Stomach smooth muscle (tissue), 2 donors: ENCODE data around the gene RENBP.

ENCODE experiments used
- H3K27ac ChIP-seq: one replicate; pipeline ENCODE4 v1.7.0; 2013; ENCODE audit warnings: mild to moderate bottlenecking, low read length, inconsistent platforms
- H3K27me3 ChIP-seq, 2 donors: one replicate each; pipeline ENCODE4 v1.7.0; 2013; ENCODE audit warnings: low read length in 2 of 2; ENCODE audit not compliant: insufficient read depth in 2 of 2, control insufficient read depth in 1 of 2
- H3K36me3 ChIP-seq, 2 donors: one replicate each; pipeline ENCODE4 v1.7.0; 2013; ENCODE audit warnings: low read length in 2 of 2; ENCODE audit not compliant: control insufficient read depth in 2 of 2, insufficient read depth in 2 of 2
- H3K4me1 ChIP-seq: one replicate; pipeline ENCODE4 v1.7.0; 2013; ENCODE audit warnings: low read length; ENCODE audit not compliant: control insufficient read depth, insufficient read depth
- H3K4me3 ChIP-seq, 2 donors: one replicate each; pipeline ENCODE4 v1.7.0; 2013; ENCODE audit warnings: low read length in 2 of 2
- H3K9ac ChIP-seq, 2 donors: one replicate each; pipeline ENCODE4 v1.7.0; 2013; ENCODE audit warnings: low read length in 2 of 2, mild to moderate bottlenecking in 1 of 2
- H3K9me3 ChIP-seq, 2 donors: one replicate each; pipeline ENCODE4 v1.7.0; 2013; ENCODE audit warnings: low read length in 2 of 2; ENCODE audit not compliant: control insufficient read depth in 2 of 2
- donor health status: healthy.
- donor health status: Pancreatic carcinoma.

RENBP gene

GRCh38 chrX:153903991-153904957 is 40.2 kb downstream of the RENBP start, which contains the start of gene AVPR2:
Gene AVPR2, plus strand, starts transcription at chrX:153904673. Its CDS starts 473 bp downstream, at chrX:153905146.
- Histone ChIP-seq H3K36me3 (no peaks in the 10 kb centered on the region), H3K4me1 (peaks cover 10% of the 10 kb centered on the region), H3K27ac (no peak within 1 kb of the TSS), H3K9me3 (no peaks in the 10 kb centered on the region), H3K9ac (no peak within 1 kb of the TSS), H3K27me3 (peaks cover 0 to 10% of the 10 kb centered on the region in 2 donors), H3K4me3 (no peak within 1 kb of the TSS)

DNA sequence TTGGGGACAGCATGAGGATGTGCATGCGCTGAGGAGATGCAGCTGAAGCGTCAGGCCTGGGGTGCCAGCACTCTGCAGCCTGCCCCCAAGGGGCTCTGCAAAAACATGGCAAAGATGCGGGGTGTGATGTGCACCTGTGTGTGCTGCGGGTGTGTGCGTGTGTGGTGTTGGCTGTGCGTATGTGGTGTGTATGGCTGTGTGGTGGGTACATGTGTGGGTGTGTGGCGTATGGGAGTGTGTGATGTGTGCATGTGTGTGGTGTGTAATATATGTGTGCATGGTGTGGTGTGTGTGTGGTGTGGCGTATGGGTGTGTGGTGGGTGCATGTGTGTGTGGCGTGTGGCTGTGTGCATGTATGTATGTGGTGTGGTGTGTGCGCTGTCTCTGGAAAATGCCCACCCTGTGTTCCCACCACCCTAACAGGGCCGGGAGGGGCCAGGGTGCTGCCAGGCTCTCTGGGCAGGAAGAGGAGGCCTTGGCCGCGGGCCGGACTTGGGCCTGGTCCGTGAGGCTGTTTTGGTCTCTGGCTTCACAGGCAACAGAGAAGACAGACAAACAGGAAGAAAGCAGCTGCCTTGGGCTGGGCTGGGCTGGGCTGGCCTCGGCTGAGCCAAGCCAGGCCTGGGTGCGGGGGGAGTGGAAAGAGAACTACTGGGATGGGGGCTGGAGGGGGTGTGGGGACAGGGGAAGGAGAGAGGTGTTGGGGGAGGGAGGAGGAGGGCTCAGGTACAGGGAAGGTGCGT is 41.0 kb downstream of the RENBP start:
- Histone ChIP-seq H3K27me3 (peaks cover 0 to 4% of the 10 kb centered on the region in 2 donors), H3K9ac (no peak overlapping the region), H3K4me1 (peaks cover 10% of the 10 kb centered on the region), H3K9me3 (no peaks in the 10 kb centered on the region), H3K4me3 (no peak overlapping the region), H3K27ac (no peak overlapping the region), H3K36me3 (no peaks in the 10 kb centered on the region)

GRCh38 chrX:153902385-153902784 is 42.1 kb downstream of the RENBP start:
- H3K9me3 ChIP-seq: no peaks in the 10 kb centered on the region
- peaks cover 0 to 4% of the 10 kb centered on the region in 2 donors for H3K27me3 ChIP-seq
- no peaks in the 10 kb centered on the region for H3K36me3 ChIP-seq
- no peak overlapping the region for H3K4me3 ChIP-seq
- H3K4me1 ChIP-seq: peaks cover 10% of the 10 kb centered on the region
- H3K9ac ChIP-seq: no peak overlapping the region
- H3K27ac ChIP-seq: no peak overlapping the region

DNA sequence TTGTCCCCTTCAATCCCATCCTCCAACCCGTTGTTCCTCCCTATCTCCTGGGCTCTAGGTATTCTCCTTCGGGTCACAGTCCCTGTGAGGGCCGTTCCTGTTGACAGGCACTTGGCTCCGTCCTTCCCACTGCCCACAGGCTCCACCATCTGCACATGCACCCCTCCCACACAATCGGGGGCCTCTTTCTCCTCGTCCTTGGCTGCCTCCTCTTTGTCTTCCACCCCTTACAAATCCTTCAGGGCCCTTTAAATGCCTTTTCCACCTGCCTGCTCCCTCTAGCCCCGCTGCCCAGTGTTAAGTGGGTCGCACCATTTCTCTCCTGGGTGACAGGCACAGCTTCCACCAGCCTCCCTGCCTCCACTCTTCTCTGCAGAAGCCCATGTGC is 42.7 kb downstream of the RENBP start:
- no peaks in the 10 kb centered on the region for H3K36me3 ChIP-seq
- H3K9me3 ChIP-seq: no peaks in the 10 kb centered on the region
- no peak overlapping the region for H3K9ac ChIP-seq
- H3K27me3 ChIP-seq: peaks cover 0 to 4% of the 10 kb centered on the region in 2 donors
- peaks cover 10% of the 10 kb centered on the region for H3K4me1 ChIP-seq
- no peak overlapping the region for H3K27ac ChIP-seq
- H3K4me3 ChIP-seq: no peak overlapping the region

DNA sequence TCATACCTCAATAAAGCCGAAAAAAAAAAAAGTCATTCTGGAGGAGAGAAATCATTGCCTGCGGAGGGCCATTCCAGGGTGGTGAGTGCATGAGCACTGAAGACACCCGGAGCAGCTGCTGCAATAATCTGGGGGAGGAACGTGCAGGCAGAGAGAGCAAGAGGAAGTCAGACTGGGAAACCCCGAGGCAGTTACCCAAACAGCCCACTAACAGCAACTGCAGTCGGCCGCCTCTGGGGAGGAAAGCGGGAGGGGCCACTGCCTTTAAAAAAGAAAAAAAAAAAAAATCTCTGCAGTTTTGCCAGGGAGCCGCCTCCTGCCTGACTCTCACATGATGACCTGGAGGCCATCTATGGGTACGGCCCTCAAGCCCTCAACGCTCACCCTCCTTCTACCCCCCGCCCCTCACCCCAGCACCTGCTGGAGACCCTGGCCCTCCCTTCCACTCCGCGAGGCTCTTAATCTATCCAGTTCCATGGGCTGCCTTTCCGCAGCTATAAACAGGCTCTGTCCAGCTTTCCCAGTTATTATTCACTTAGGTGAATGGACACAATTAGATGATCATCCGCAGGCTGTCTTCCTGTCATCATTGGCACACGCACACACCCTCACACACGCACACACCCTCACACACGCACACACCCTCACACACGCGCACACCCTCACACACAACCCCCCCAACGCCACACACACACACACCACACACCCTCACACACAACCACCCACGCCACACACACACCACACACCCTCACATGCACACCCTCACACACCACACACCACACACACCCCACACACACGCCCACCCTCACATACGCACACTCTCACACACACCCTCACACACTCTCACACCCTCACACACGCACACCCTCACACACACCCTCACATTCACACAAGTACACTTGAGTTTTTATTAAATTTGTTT is 43.4 kb downstream of the RENBP start:
- no peak overlapping the region for H3K4me3 ChIP-seq
- peaks cover 0 to 2% of the 10 kb centered on the region in 2 donors for H3K27me3 ChIP-seq
- no peaks in the 10 kb centered on the region for H3K9me3 ChIP-seq
- peaks cover 10% of the 10 kb centered on the region for H3K4me1 ChIP-seq
- H3K36me3 ChIP-seq: no peaks in the 10 kb centered on the region
- H3K9ac ChIP-seq: no peak overlapping the region
- no peak overlapping the region for H3K27ac ChIP-seq

DNA sequence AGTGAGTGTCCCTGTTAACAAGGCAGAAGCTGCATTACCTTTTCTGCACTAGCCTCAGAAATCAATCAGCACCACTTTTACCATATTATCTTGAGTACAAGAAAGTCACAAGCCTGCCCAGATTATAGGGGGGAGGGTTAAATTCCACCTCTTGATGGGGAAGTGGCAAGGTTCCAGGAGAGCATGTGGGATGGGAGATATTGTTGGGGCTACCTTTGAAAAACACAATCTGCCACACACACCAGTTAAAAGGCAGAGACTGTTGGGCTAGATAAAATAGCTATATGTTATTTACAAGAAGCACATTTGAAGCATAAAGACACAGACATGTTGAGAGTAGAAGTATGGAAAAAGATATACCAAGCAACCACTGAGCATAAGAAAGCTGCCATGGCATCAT is 46.5 kb downstream of the RENBP start:
- no peak overlapping the region for H3K4me3 ChIP-seq
- H3K36me3 ChIP-seq: no peaks in the 10 kb centered on the region
- H3K9me3 ChIP-seq: peaks cover 0 to 3% of the 10 kb centered on the region in 2 donors
- no peak overlapping the region for H3K9ac ChIP-seq
- H3K27ac ChIP-seq: no peak overlapping the region
- peaks cover 5% of the 10 kb centered on the region for H3K4me1 ChIP-seq
- peaks cover 0 to 7% of the 10 kb centered on the region in 2 donors for H3K27me3 ChIP-seq

- no peak overlapping the region for H3K9ac ChIP-seq
- H3K4me1 ChIP-seq: peaks cover 8% of the 10 kb centered on the region
- H3K27ac ChIP-seq: no peak overlapping the region
- H3K36me3 ChIP-seq: no peaks in the 10 kb centered on the region
- H3K4me3 ChIP-seq: no peak overlapping the region
- H3K9me3 ChIP-seq: no peaks in the 10 kb centered on the region
- peaks cover 21 to 46% of the 10 kb centered on the region in 2 donors for H3K27me3 ChIP-seq
Measured at GRCh38 chrX:153889123-153889522, 55.3 kb downstream of the RENBP start.

GRCh38 chrX:153888344-153888743 is 56.1 kb downstream of the RENBP start:
- peaks cover 27 to 50% of the 10 kb centered on the region in 2 donors for H3K27me3 ChIP-seq
- peaks cover 8% of the 10 kb centered on the region for H3K4me1 ChIP-seq
- H3K9ac ChIP-seq: no peak overlapping the region
- H3K9me3 ChIP-seq: no peaks in the 10 kb centered on the region
- no peak overlapping the region for H3K4me3 ChIP-seq
- H3K27ac ChIP-seq: no peak overlapping the region
- H3K36me3 ChIP-seq: no peaks in the 10 kb centered on the region

DNA sequence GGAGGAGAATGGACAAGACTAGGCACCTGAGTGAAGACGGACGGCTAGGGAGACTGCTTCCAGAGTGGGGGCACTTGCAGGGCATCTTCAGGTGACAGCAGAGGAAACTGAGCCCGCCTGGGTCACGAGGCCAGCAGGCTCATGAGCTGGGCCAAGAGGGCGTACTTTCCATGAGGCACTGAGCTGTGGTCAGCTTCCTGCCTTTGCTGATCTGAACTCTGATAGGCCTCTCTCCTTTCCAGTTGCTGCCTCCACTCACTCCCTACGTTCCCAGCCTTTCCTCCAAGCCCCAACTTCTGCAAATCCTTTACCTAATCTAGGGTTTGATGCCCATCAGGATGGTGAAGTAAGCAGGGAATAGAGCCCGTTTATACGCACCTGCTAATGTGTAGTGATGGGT is 57.1 kb downstream of the RENBP start:
- no peak overlapping the region for H3K27ac ChIP-seq

DNA sequence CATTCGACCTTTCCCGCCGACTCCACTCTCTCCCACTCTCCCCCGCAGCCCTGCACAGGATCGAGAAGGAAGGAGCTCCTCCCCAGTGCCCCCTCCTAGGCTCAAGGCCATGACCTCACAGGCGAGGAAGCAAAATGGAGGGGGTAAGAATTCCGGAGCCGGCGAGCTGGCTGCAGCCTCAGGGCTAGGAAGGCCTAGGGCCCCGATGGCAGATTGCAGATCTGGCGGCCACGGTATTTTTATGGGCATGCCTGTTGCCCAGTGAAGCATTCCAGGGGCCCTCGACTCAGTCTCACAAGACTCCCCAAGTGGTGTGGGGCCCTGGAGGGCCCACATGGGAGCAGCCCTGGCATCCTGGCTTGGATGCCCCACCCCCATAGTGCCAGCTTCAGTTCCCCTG is 57.5 kb downstream of the RENBP start:
- Histone ChIP-seq H3K9me3 (no peaks in the 10 kb centered on the region), H3K36me3 (no peaks in the 10 kb centered on the region), H3K27ac (no peak overlapping the region), H3K9ac (no peak overlapping the region), H3K4me3 (no peak overlapping the region), H3K4me1 (peaks cover 8% of the 10 kb centered on the region), H3K27me3 (peaks cover 27 to 51% of the 10 kb centered on the region in 2 donors)

More for the DNA sequence above, 57.1 kb downstream of the RENBP start:
- H3K36me3 ChIP-seq: no peaks in the 10 kb centered on the region
- H3K9ac ChIP-seq: no peak overlapping the region
- peaks cover 8% of the 10 kb centered on the region for H3K4me1 ChIP-seq
- peaks cover 27 to 52% of the 10 kb centered on the region in 2 donors for H3K27me3 ChIP-seq
- H3K4me3 ChIP-seq: no peak overlapping the region
- no peaks in the 10 kb centered on the region for H3K9me3 ChIP-seq
